HEK293T (cell line): ENCODE data around the gene UIMC1.

Source experiments
- CTCF ChIA-PET: fragments of 350-600 bp; formaldehyde crosslinking; extraction: SDS; loops from one replicate; lab custom pipeline; 2021; ENCODE audit warnings: antibody characterized with exemption, inconsistent platforms; lab: Yijun Ruan, JAX
- POLR2A ChIA-PET: fragments of 350-600 bp; formaldehyde crosslinking; extraction: SDS; loops from one replicate; lab custom pipeline; 2020; ENCODE audit warnings: antibody characterized with exemption, inconsistent platforms; lab: Yijun Ruan, JAX
- DNase-seq: peaks from one replicate; pipeline ENCODE4 v3.0.0; 2012; ENCODE audit warnings: mixed read lengths; ENCODE audit errors: extremely low spot score
- ARNT ChIP-seq: fragments of 450-650 bp; IDR thresholded peaks from 2 replicates; pipeline ENCODE4 v1.6.1; 2017; ENCODE audit warnings: mild to moderate bottlenecking
- BHLHE40 ChIP-seq: fragments of 450-650 bp; IDR thresholded peaks from 2 replicates; pipeline ENCODE4 v1.6.1; 2016; ENCODE audit warnings: mild to moderate bottlenecking, moderate library complexity, borderline replicate concordance
- CTBP1 ChIP-seq: fragments of 450-650 bp; IDR thresholded peaks from 2 replicates; pipeline ENCODE4 v1.6.1; 2016; ENCODE audit warnings: borderline replicate concordance
- ELF4 ChIP-seq: fragments of 450-650 bp; IDR thresholded peaks from 2 replicates; pipeline ENCODE4 v1.6.1; 2017; ENCODE audit warnings: antibody characterized with exemption
- FOXA1 ChIP-seq: fragments of 450-650 bp; IDR thresholded peaks from 2 replicates; pipeline ENCODE4 v1.6.1; 2016; ENCODE audit warnings: mild to moderate bottlenecking
- FOXK2 ChIP-seq: fragments of 450-650 bp; IDR thresholded peaks from 2 replicates; pipeline ENCODE4 v1.6.1; 2016; ENCODE audit warnings: mild to moderate bottlenecking
- FOXM1 ChIP-seq: fragments of 450-650 bp; IDR thresholded peaks from 2 replicates; pipeline ENCODE4 v1.6.1; 2017; ENCODE audit warnings: mild to moderate bottlenecking, borderline replicate concordance
- HDGF ChIP-seq: fragments of 450-650 bp; IDR thresholded peaks from 2 replicates; pipeline ENCODE4 v1.6.1; 2017; ENCODE audit warnings: antibody characterized with exemption, borderline replicate concordance
- L3MBTL2 ChIP-seq: fragments of 450-650 bp; conservative IDR thresholded peaks from 2 replicates; pipeline ENCODE4 v1.6.1; 2016; ENCODE audit warnings: mild to moderate bottlenecking
- LEF1 ChIP-seq: fragments of 450-650 bp; IDR thresholded peaks from 2 replicates; pipeline ENCODE4 v1.6.1; 2017; ENCODE audit warnings: mild to moderate bottlenecking, borderline replicate concordance
- NFRKB ChIP-seq: fragments of 450-650 bp; IDR thresholded peaks from 2 replicates; pipeline ENCODE4 v1.6.1; 2016; ENCODE audit warnings: mild to moderate bottlenecking, moderate library complexity
- PKNOX1 ChIP-seq: fragments of 450-650 bp; IDR thresholded peaks from 2 replicates; pipeline ENCODE4 v1.6.1; 2016
- SP1 ChIP-seq: fragments of 450-650 bp; IDR thresholded peaks from 2 replicates; pipeline ENCODE4 v1.6.1; 2017
- SUZ12 ChIP-seq: fragments of 450-650 bp; IDR thresholded peaks from 2 replicates; pipeline ENCODE4 v1.6.1; 2016; ENCODE audit warnings: mild to moderate bottlenecking
- TARDBP ChIP-seq: fragments of 450-650 bp; IDR thresholded peaks from 2 replicates; pipeline ENCODE4 v1.6.1; 2016
- ZNF384 ChIP-seq: fragments of 450-650 bp; IDR thresholded peaks from 2 replicates; pipeline ENCODE4 v1.6.1; 2016

The UIMC1 gene

GRCh38 chr5:176864755-176865154 lies 141.8 kb downstream of the UIMC1 start:
- ChIA-PET CTCF (no interaction called here), POLR2A (no interaction called here)
- DNase-seq: no peak
- no peak for TF ChIP-seq FOXA1
- no peak for TF ChIP-seq PKNOX1
- TF ChIP-seq NFRKB: no peak
- no peak for TF ChIP-seq FOXK2
- no peak for TF ChIP-seq ARNT

GRCh38 chr5:176863765-176864098 lies 142.8 kb downstream of the UIMC1 start:
- ChIA-PET POLR2A (no interaction called here), CTCF (no interaction called here)
- DNase-seq: no peak
- TF ChIP-seq L3MBTL2: no peak
- TF ChIP-seq HDGF: no peak
- TF ChIP-seq FOXK2: no peak
- no peak for TF ChIP-seq LEF1
- TF ChIP-seq BHLHE40: no peak
- TF ChIP-seq CTBP1: no peak

GRCh38 chr5:176863041-176863764 lies 143.4 kb downstream of the UIMC1 start:
- TF ChIP-seq SP1 (no peak), L3MBTL2 (no peak), CTBP1 (no peak)
- no peak for DNase-seq
- ChIA-PET CTCF (no interaction called here), POLR2A (no interaction called here)

GRCh38 chr5:176862330-176862995 lies 144.1 kb downstream of the UIMC1 start:
- no peak for DNase-seq
- TF ChIP-seq ZNF384 (no peak), ELF4 (no peak), ARNT (no peak), TARDBP (no peak), L3MBTL2 (no peak), NFRKB (no peak), HDGF (no peak), FOXA1 (no peak), LEF1 (no peak), FOXM1 (no peak), FOXK2 (no peak), CTBP1 (no peak), PKNOX1 (no peak), SUZ12 (no peak), BHLHE40 (no peak), SP1 (no peak)
- ChIA-PET POLR2A (no interaction called here), CTCF (no interaction called here)

- no peak for TF ChIP-seq SUZ12
- TF ChIP-seq TARDBP: no peak
- no peak for TF ChIP-seq LEF1
- TF ChIP-seq HDGF: no peak
- TF ChIP-seq L3MBTL2: no peak
- TF ChIP-seq FOXA1: no peak
- TF ChIP-seq CTBP1: no peak
- TF ChIP-seq ARNT: no peak
- no peak for TF ChIP-seq PKNOX1
- no peak for TF ChIP-seq BHLHE40
- no peak for TF ChIP-seq ELF4
- TF ChIP-seq SP1: no peak
- TF ChIP-seq NFRKB: no peak
- TF ChIP-seq ZNF384: no peak
- TF ChIP-seq FOXM1: no peak
- TF ChIP-seq FOXK2: no peak
- DNase-seq: no peak
- ChIA-PET CTCF (interaction anchor here (1.0 kb wide), 1 partner anchor 9 kb away, joined by 3 read pairs; no protein-coding TSS in a partner anchor), POLR2A (no interaction called here)
Observed at GRCh38 chr5:176861276-176861675, 145.3 kb downstream of the UIMC1 start.

GRCh38 chr5:176860381-176860780 lies 146.2 kb downstream of the UIMC1 start:
- DNase-seq: no peak
- ChIA-PET POLR2A (no interaction called here), CTCF (interaction anchor here (1.0 kb wide), 1 partner anchor 10 kb away, joined by 3 read pairs; no protein-coding TSS in a partner anchor)
- TF ChIP-seq LEF1: no peak
- TF ChIP-seq NFRKB: no peak
- no peak for TF ChIP-seq FOXM1
- TF ChIP-seq ARNT: no peak
- TF ChIP-seq SUZ12: no peak
- no peak for TF ChIP-seq ZNF384
- no peak for TF ChIP-seq L3MBTL2
- TF ChIP-seq ELF4: no peak
- TF ChIP-seq BHLHE40: no peak
- TF ChIP-seq PKNOX1: no peak
- TF ChIP-seq SP1: no peak
- TF ChIP-seq FOXK2: no peak
- TF ChIP-seq TARDBP: no peak
- TF ChIP-seq HDGF: no peak
